Kidney epithelial cell (primary cell): ENCODE measurements around the gene OSBP2. TPM values are rescaled to one million over a fixed set of nuclear protein-coding genes. Genes with fewer than 3 reads are reported as not detected.

Experiments used
- DNase-seq: peaks from one replicate; pipeline ENCODE4 v3.0.0-alpha.2; 2010; ENCODE audit warnings: low read depth
- H3K27me3 ChIP-seq: 2 replicates; pipeline ENCODE4 v1.6.0; 2011; ENCODE audit warnings: low read length; ENCODE audit not compliant: control insufficient read depth, insufficient read depth
- H3K36me3 ChIP-seq: 2 replicates; pipeline ENCODE4 v1.5.1; 2011; ENCODE audit warnings: low read length; ENCODE audit not compliant: control insufficient read depth, insufficient read depth
- H3K4me3 ChIP-seq: 2 replicates; pipeline ENCODE4 v1.5.1; 2011; ENCODE audit warnings: low read depth, mild to moderate bottlenecking, control low read depth, low read length
- CTCF ChIP-seq: IDR thresholded peaks from 2 replicates; pipeline ENCODE4 v1.5.1; 2011; ENCODE audit warnings: mild to moderate bottlenecking, moderate library complexity, low read length, control low read depth, inconsistent platforms; ENCODE audit not compliant: insufficient read depth, poor library complexity, severe bottlenecking
- total RNA-seq: library from RNA; depleted of rRNA; stranded (reverse); fragments of >200 nt; gene quantifications from 2 replicates; pipeline ENCODE4 v1.2.3, GENCODE V29; 2015

The OSBP2 gene
- total RNA-seq, 1 donor from 2014 or later, result 5.0 TPM

GRCh38 chr22:30650508-30651116 is 44.1 kb upstream of the OSBP2 start:
- Histone ChIP-seq H3K36me3 (no peaks in the 10 kb centered on the region), H3K4me3 (no peak overlapping the region), H3K27me3 (no peaks in the 10 kb centered on the region)
- TF ChIP-seq CTCF, result no peak
- no peak for DNase-seq

GRCh38 chr22:30652852-30653251 is 41.8 kb upstream of the OSBP2 start:
- H3K27me3 ChIP-seq, result no peaks in the 10 kb centered on the region
- no peaks in the 10 kb centered on the region for H3K36me3 ChIP-seq
- DNase-seq, result no peak
- H3K4me3 ChIP-seq, result no peak overlapping the region
- TF ChIP-seq CTCF, result no peak

- no peak for DNase-seq
- TF ChIP-seq CTCF, result no peak
- no peaks in the 10 kb centered on the region for H3K36me3 ChIP-seq
These were observed 40.3 kb upstream of the OSBP2 start for GRCh38 chr22:30654361-30654760.

DNA sequence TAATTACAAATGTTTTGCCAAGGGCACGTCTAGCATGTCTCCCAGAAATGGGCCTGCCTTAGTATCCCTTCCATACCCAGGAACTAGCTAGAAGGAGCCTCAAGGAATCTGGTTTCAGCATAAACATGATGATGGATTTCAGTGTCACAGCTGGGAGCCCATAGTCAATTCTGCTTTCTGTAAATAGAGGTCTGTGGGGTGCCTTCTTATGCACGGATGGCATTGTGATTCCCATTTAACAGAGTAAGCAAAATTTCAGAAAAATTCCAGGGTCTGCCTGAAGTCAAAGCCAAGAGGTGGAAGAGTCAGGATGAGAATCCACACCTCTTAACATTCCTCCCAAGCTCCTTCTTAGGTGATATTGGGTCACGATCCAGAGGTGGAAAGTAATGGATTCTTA is 39.1 kb upstream of the OSBP2 start:
- Histone ChIP-seq H3K36me3 (no peaks in the 10 kb centered on the region), H3K4me3 (no peak overlapping the region), H3K27me3 (no peaks in the 10 kb centered on the region)
- TF ChIP-seq CTCF, result no peak
- no peak for DNase-seq

More at GRCh38 chr22:30654361-30654760, 40.3 kb upstream of the OSBP2 start:
- no peak overlapping the region for H3K4me3 ChIP-seq
- H3K27me3 ChIP-seq, result no peaks in the 10 kb centered on the region

GRCh38 chr22:30662040-30662439 is 32.6 kb upstream of the OSBP2 start:
- DNase-seq, result no peak
- TF ChIP-seq CTCF, result no peak
- Histone ChIP-seq H3K4me3 (no peak overlapping the region), H3K27me3 (no peaks in the 10 kb centered on the region), H3K36me3 (no peaks in the 10 kb centered on the region)

DNA sequence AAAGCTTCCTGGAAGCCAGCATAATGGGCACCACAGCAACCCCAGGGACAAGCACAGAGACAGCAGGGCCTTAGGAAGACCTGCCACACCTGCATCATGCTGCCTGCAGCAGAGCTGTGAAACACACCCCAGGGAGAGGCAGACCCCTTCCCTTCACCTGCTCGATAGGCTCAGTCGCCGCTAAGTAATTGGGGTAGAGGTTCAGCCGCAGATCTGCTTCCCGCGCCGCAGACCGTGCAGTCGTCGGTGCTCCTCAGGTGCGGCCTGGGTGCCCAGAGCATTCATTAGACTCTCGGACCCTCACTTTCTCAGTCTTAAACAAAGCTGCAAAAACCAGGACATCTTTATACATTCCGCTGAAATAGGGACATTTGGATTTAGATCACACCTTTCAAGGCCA is 29.9 kb upstream of the OSBP2 start:
- no peak for TF ChIP-seq CTCF
- Histone ChIP-seq H3K27me3 (peaks cover 2% of the 10 kb centered on the region), H3K36me3 (no peaks in the 10 kb centered on the region), H3K4me3 (no peak overlapping the region)
- DNase-seq, result no peak
